ENCODE data around the gene IFIT3. TPM values are rescaled to one million over a fixed set of nuclear protein-coding genes. Genes with fewer than 3 reads are reported as not detected.

Gene IFIT3
- total RNA-seq, 1 experiment from 2014 or later: 31.4 TPM

- DNase-seq (ENCODE audit: low spot score): no peak
Observed at GRCh38 chr10:89357975-89358374, 30.2 kb downstream of the IFIT3 start.

DNA sequence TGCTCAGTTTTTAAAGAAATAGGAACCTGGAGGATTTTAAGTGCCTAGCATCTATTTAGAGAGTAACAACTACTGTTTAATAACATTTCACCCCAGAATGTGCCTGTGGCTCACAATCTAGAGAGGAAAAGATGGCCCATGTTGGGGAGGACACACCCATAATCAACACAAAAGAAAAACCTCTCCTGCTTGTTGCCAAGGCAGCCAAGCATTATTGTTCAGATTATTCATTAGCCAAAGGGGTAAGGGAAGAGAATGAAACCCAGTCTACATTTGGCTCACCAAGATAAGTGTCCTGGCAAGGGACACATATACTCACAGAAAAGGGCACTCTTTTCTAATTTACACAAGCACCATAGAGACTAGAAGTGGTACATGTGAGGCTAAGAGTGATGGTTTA, 32.4 kb downstream of the IFIT3 start:
- no peak for DNase-seq (ENCODE audit: low spot score)

DNA sequence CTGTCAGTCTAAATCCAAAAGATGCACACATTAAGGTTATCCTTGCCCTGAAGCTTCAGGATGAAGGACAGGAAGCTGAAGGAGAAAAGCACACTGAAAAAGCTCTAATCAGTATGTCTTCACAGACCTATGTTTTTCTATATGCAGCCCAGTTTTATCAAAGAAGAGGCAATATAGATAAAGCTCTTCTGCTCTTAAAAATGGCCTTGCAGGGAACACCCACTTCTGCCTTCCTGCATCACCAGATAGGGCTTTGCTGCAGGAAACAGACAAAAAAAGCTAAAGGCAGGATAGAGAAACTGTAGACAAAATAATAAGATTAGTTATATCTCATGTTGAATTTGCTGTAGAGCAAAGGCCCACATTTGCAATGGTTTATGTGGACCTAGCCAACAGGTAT, 35.1 kb downstream of the IFIT3 start:
- DNase-seq (ENCODE audit: low spot score): no peak

DNA sequence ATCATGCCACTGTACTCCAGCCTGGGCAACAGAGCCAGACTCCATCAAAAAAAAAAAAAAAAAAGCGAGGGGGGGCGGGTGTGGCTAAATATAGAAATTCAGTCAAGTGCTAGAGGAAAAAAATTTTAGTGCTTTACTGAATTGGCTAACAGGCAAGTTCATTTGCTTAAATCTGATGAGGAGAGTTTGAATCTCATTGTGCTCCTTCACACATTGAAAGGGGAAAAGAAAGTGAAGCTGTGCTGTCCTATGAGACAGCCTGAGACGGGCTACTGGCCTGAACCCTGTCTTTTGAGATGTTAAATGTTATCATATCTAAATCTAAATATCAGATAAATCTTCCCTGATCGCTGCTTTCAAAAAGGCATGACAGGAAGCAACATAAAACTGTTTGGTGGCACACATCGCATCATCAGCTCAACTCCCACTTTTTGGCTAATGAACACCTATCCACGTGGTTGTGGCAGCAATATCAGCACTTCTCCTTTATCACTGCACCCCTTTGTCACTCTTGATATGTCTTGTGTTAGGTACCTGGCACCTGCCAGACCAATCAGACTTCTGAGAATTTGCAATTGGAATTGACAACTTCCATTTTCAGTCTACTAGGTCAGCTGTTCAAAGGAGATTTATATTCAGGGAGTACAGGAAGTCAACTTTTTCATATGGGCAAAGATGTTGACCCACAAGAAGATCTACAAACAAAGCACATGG, 36.1 kb downstream of the IFIT3 start:
- no peak for DNase-seq (ENCODE audit: low spot score)

DNA sequence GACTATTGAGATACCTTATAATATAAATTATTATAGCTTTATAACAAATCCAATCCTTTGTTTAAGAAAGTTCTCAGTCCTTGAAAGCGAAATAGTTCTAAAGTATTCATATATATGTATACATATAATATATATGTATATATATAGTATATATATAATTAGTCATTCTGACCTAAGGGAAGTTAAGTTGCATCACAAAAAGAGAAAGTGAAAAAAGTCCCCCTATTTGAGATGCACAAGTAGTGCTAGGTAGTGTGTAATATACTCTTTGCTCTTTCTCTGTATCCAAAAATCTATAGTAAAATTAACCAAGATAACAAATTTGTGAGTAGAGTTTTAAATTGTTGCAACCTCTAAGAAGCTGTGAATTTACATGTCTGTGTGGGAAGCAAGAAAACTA, 36.7 kb downstream of the IFIT3 start:
- no peak for DNase-seq (ENCODE audit: low spot score)

- DNase-seq (ENCODE audit: low spot score): no peak
Observed at GRCh38 chr10:89367529-89367928, 39.7 kb downstream of the IFIT3 start.

- DNase-seq (ENCODE audit: low spot score): no peak
Observed at GRCh38 chr10:89368129-89368528, 40.3 kb downstream of the IFIT3 start.

DNA sequence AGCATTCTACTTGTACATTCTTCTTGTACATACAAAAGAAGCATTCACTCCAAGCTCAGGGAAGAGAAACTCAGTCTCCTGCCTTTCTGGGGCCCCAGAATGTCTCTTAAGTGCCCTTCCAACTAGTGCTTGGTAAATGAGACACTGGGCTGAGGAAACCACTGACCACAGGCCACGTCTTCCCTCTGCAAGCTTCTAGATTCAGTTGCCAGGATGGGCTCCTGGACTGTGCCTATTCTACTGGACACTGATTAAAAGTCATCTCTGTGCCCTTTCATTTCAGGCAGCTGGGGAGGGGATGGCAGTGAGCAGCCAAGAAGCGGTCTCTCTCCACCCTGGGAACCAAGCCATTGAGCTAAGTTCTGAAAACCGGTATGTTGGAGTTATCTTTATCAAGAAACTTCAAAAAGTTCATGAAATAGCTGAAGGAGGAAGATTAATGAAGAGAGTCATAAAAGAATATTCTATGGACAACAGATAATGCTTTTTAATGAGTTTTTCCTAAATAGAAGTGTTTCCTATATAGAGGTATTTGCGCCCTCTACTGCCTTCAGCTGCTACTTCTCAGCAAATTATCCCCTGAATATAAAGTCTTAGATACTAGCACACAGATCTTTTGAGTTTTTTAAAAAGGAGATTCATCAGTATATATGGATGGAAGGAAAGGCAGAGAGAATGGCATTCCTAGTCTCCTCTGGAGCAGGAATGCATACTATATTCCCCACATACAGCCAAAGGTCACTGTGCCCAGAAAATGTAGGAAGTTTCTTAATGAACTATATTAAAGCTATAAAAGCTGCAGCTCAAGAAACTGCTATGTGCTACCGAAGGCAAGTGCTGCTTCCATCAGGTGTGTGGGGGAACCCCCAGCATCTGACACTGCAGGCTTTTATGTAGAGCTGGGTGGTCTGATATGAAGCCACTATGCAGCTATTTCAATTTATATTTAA, 41.6 kb downstream of the IFIT3 start:
- DNase-seq (ENCODE audit: low spot score): peak; percentile 23

- DNase-seq (ENCODE audit: low spot score): no peak
Observed at GRCh38 chr10:89371079-89371478, 43.3 kb downstream of the IFIT3 start.

GRCh38 chr10:89371987-89372386, 44.2 kb downstream of the IFIT3 start:
- no peak for DNase-seq (ENCODE audit: low spot score)

DNA sequence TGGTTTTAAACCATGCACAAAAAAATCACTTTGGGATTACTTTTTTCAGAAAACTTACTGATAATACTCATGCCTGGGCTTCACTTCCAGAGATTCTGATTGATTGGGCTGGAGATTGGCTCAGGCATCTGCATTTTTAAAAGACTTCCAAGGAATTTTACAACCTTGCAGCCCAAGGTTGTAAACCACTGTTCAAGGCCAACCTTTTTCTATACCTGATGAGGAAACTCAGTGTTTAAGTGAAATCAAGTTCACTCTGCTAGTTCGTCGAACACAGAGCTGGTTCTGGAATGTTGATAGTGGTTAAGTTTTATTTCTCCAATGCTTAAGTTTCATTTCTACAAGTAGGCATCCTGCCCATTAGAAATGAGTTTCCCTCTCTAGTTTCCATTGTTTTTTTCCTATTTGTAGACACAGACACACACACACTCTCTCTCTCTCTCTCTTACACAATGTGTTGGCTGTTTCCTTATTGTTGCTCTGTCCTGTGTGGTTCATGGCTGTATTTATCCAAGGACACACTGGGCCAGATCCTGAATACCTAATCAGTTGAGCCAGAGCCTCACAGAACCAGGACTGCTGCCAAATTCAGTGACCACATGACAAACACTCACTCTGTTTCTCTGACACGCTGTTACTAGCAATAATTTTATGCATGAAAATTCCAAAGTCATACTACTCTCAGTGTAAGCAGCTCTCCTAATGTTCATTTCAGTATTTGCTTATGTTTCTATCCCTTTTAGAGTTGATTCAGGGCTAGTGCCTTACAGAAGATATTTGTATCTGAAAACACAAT, 46.3 kb downstream of the IFIT3 start:
- DNase-seq (ENCODE audit: low spot score): peak; percentile 90

- no peak for DNase-seq (ENCODE audit: low spot score)
Observed at GRCh38 chr10:89374713-89375141, 46.9 kb downstream of the IFIT3 start.

DNA sequence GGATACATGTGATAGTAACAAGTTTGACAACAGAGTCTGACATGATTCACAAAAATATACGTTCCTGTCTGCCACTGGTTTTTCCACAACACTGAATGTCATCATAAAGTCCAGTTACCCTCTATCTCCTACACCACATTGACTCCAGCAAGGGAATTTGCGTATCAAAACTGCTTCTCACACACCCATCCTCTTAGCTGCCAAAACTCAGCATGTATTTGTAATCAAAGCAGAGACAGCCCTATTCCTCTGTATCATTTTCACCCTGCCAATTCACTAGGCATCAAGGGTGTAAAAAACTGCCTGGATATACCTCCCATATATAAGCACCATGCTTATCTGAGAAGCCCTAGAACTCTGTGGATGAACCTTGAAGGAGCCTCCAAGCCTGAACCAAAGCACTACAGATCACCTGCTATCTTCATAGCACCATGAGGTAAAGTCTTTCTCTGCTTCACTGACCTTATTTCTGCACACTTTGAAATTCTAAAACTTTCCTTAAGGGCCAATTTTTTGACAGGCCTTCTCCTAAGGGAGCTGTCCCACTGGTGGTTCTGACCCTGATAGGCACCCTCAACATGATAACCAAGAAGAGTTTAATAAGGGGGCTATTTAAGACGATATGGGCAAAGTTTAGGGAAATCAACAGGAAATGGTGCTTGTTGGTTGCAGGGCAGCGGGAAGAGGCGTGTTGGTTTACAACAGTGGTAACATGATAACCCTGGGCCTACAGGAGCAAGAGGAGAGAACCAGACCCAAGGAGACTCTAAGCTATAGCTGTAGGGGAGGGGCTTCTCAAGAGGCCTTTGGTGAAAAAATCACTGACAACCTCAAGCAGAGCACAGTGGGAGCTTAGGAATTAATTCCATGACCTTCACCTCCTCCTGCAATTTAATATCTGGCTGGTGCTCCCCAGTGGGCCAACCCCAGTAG, 50.2 kb downstream of the IFIT3 start, which contains the start of gene IFIT1B:
TSS of gene IFIT1B (plus strand) at position 352 of the 933 bp plus-strand sequence. CDS start at position 432, 80 bp downstream.
- DNase-seq (ENCODE audit: low spot score): no peak

DNA sequence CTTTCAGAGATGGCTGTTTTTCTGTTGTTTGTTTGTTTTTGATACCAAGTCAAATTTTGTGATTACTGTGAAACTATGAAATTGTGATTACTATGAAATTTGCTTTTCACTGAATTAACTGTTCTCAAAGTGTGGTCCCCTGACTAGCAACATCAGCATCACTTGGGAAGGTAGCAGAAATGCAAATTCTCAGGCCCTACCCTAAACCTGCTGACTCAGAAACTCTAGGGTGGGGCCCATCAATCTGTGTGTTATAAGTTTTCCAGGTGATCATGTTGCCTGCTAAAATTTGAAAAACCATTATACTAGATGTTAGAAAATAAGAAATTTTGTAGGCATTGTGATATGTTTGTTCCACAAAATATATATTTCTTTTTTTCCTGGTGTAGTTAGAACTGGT, 51.3 kb downstream of the IFIT3 start:
- DNase-seq (ENCODE audit: low spot score): no peak

- no peak for DNase-seq (ENCODE audit: low spot score)
Observed at GRCh38 chr10:89382757-89383156, 55.0 kb downstream of the IFIT3 start.

DNA sequence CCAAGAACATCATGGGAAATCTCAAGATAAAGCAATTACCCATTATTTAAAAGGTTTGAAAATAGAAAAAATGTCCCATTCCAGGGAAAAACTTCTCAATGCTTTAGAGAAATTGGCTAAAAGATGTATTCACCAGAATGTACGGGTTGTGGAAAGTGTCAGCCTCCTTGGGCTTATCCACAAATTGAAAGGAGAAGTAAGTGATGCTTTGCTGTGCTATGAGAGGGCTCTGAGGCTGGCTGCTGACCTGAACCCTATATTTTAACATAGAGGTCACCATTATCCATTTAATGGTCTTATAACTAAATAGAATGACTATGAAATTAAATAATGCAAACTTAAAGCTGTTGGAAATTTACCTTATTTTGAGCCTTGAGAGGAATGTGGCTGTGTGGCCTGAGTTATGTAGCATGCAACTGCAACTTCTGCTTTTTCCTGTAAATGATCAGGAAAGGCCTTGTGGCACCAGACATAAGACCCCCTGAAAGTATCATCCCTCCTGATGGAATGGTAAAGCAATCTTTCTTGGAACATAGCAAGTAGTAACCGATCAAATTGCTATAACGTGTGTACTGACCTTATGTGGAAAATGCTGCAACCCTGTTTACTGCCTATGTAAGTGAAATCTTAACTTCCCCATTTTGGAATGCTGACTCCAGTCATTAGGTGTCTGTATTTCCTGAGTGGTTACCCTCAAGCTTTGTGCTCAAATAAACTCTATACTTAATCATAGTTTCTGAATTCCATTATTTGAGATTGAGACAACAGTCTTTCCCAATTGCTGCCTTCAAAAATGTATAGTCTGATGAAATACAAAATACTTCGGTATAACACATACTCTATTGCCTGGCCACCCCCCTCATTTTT, 56.9 kb downstream of the IFIT3 start:
- DNase-seq (ENCODE audit: low spot score): no peak

DNA sequence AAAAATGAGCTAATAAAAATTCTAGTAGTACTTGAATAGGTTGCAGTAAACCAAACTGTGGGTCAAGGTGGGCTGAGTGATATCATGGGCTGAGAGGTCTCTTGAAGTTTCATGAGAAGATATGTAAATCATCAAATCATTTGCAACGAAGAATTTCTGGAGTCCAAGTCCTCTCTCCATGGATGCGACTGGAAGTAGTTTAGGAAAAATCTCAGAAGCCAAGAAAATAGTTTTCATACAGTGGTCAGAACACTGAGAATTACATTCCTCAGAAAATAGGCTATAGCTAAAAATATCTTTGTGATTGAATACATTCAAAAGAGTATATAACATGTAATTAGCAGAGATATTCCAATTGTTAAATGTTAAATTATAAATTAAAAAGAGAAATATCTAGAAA, 61.0 kb downstream of the IFIT3 start:
- no peak for DNase-seq (ENCODE audit: low spot score)

- peak; percentile 24 for DNase-seq (ENCODE audit: low spot score)
Observed at GRCh38 chr10:89389254-89389653, 61.5 kb downstream of the IFIT3 start.

Measured in H4 (cell line).